HG02884 (cell line): ENCODE data around the gene TGM2.

Experiments used
- ATAC-seq: cut with Tn5 transposase; IDR thresholded peaks from one replicate; pipeline ENCODE4 v1.9.1; 2021; ENCODE audit warnings: mild to moderate bottlenecking, moderate library complexity; ENCODE audit not compliant: unreplicated experiment

The TGM2 gene

DNA sequence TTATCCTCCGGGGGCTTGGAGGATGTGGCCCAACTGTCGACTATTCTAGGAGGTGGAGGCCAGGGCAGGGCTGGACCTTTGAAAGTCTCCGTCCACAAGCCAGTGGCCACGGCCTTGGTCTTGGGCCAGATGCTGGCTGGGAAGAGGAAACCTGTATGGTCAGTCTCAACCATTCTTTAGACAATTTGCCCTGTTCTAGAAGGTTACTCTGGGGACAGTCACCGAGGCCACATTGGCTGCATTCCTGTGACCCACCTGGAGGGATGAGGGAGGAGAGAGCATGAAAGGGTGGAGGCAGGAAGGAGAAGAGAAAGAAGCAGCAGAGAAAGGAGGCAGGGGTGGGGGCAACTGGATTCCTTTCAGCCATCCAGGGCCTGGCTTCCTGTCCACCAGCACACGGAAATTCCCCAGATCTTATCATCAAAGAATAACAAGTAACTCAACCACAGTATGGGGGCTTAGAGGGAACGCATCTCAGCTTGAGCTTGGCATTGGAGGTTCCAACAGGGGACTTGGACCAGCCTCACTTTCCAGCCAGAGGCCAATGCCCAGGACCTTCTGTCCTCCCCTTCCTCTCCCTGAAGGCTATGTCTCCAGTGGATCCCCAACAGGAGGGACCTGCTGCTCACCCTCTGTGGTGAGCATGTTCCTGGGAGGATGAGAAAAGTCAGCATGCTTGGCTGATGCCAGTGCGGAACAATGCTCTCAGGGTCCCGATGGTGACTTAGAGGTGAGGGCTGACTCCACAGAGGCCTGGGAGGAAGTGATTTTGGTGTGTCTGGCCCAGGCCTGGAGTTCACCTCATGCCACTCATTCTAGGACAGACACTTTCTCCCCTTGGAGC is 30.4 kb downstream of the TGM2 start:
- ATAC-seq = no peak

DNA sequence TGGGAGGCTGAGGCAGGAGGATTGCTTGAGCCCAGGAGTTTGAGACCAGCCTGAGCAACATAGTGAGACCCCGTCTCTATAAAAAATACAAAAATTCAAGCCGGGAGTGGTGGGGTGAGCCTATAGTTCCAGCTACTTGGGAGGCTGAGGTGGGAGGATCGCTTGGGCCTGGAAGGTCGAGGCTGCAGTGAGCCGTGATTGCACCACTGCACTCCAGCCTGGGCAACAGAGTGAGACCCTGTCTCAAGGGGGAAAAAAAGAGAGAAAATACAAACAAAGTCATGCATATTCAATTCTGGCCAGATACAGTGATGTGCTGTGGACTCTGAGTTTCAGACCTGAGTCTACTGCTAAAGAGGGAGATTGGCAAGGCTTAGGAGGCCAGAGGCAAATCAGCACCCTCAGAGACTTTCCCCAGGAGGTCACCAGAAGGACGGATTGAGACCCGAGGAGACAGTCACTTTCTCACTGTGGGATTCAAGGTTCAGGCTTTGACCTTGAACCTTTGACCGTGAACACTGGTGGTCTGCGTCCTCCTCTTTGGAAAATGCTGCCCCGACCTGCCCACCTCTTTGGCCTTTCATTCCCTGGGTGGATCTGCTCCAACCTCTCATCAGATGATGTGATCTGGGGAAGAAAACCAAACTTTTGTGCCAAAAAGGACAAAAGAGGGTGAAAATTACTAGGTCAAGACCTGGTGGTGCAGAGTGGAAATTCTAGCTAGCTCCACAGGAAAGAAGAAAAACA is 31.2 kb downstream of the TGM2 start:
- ATAC-seq = no peak

DNA sequence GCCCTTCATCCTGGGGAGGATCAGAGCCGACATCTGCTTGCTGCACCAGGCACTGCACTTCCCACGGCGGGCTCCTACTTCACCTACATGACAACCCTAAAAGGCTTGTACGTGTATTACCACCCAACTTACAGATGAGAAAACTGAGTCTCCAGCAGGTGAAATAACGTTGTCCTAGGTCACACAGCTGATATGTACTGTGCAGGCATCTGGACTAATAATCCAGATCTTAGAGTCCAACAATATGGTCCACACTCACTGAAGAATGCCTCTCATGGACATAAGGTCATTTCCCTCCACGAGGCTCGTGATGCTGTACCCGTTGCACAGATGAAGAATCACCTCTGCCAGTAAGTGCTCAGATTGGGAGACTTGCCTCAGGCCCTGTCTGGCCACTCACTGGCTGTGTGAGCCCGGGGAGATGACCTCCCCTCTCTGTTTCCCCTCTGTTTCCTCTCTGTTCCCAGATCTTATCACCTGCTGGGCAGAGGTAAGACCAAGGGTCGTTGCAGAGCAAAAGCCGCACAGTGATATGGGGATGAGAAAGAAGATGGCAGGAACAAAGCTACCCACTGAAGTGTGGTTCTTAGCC is 32.1 kb downstream of the TGM2 start:
- no peak for ATAC-seq

DNA sequence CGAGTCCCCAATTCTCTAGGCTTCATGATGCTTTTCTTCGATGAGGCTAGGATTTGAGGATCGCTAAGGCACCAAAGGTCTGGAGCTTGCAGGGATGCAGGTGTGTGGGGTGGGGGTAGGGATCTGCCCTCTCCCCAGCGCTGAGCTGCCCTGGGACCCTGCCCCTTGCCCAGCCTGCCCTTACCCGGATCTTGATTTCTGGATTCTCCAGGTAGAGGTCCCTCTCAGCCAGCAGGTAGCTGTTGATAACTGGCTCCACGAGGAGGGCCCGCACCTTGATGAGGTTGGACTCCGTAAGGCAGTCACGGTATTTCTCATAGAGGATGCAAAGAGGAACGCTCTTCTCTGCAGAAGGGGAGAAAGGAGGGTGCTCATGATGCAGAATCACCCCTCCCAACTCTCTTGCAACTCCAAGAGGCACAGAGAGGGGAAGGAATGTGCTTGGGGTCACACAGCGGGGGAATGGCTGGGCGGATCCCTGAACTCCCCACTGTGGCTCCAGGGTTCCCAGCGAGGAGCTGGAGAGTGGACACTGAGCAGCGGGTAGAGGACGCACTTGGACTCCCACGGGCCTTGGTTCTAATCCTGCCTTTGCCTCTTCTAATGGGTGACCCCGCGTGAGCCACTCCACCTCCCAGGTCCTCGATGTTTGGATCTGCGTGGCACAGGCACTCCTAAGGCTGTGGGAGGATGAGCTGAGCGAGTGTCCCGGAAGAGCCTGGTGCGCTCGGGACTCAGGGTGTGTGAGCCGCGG is 32.7 kb downstream of the TGM2 start:
- ATAC-seq = no peak

DNA sequence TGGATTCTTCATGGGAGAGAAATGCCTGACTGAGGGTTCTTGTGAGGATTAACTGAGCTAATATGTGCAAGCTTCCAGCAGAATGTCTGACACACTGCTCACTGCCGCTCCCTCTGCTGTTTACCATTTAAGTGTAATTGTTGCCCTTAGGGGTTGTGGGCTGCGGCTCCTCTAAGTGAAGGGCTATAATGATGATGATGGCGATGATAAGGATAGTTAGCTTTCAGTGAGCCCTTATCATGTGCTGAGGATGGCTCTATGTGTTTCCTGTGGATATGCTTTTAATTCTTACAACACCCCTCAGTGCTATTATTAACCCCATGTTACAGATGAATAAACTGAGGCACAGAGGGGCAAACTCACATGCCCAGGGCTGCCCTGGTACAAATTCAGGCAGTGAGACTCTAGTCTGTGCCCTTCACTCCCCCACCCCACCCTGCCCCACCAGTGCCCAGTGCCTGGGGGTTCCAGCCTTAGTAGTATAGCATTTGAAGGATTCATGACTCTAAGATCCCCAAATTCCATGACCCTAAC is 33.4 kb downstream of the TGM2 start:
- no peak for ATAC-seq

DNA sequence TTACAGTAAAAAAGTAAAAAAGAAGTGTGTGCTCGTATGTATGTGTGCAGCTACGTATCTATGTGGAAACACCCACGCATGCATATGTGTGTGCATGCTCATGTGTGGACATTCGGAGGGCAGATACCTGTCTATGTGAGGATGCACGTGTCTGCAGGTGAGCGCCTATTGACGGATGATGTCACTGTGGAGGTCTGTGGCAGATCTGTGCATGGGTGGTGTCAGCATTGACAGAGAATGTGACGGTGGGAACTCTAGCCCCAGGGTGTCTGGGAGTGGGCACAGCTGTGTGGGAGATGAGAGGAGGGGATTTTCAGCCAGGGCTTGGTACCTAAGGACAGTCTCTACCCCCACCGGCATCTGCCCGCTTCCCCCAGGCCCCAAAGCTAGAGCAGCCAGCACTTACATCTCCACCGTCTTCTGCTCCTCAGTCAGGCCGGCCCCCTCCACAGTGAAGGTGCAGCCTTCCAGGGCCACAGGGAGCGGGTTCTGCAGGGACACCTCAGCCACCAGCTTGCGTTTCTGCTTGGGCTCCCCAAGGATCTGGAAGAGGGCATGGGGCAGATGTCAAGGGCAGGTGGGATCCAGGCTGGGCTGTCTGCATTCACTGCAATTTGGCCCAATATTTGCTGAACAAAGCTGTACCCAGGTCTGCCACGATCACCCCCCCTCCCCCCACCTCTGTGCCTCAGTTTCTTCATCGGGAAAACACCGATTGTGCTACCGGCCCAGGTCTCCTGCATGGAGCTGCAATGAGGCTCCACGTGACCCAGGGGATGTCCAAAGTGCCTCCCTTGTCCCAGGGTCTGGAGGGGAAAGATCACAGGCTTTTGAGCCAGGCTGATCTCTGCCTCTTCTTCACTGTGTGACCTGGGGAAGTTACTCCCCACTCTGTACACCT is 34.1 kb downstream of the TGM2 start:
- no peak for ATAC-seq

DNA sequence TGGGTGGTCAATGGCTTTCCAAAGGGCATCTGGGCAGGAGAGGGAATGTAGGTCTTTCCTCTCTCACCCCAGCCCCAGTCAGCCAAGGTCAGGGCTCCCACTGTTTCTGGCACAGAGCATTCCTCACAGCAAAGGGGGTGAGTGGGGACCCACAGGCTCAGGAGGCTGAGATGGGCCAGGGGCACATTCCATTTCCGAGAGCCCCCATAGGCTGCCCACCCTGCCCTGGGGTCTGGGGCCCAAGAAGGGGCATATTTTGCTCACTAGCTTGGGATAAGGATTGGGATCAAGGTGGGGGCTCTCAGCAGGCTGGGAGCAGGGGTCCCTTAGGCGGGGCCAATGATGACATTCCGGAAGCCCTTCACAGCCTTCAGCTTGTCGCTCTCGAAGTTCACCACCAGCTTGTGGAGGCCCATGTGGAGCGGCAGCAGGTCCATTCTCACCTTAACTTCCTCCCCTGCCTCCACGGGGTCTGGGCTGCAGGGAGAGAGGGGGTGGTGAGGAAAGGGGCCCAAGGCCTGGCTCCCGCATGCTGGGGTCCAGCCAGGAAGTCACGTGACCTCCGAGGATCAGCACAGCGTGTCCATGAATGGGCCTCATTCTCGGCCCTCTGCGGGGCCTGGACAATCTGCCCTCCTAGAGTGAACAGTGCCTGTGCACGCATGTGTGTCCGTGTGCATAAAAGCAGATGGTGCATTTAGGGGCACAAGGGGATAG is 35.0 kb downstream of the TGM2 start:
- no peak for ATAC-seq

DNA sequence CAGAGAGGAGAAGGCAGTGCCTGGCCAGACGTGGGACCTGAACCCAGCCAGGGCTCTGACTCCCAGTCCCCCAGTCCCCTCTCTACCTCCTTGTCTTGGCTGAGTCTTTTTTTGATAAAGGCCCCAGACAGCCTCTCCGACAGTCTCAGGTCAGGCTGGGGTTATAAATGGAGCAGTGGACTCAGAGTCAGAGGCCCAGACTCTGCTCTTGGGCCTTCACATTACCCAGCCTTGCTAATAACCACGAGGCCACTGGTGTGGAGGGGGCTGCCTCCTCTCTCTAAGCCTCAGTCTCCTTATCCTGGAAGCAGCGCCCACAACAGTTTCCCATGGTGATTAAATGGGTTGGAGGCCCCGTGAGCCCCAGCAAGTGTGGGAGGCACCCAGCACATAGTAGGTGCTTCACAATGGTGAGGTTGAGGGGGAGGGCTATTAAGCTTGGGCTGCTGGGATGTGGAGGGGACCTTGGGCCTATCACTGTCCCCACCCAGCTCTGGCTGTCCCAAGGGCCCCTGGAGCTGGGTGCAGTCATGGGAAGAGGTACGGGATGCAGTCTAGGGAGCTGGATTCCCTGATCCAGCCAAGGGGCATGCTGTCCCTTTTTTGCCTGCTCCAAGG is 35.7 kb downstream of the TGM2 start:
- ATAC-seq = no peak

DNA sequence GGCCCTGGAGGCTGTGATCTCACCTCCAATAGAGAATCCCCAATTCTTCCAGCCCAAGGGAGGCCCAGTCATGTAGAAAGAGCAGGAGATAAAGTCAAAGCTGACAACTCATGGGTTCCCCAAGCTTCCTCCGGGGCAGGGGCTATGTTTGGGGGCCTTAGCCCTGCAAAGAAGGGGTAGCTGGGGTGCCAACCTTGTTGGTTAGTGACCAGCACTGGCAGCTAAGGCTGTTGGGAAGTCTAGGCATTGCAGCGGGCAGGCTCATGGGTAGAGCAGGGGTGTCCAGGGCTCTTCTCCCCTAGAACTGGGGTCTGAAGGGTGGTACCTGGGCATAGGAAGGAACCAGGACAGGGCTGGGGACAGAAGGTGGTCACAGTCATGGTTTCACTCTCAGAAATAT is 36.4 kb downstream of the TGM2 start:
- no peak for ATAC-seq

DNA sequence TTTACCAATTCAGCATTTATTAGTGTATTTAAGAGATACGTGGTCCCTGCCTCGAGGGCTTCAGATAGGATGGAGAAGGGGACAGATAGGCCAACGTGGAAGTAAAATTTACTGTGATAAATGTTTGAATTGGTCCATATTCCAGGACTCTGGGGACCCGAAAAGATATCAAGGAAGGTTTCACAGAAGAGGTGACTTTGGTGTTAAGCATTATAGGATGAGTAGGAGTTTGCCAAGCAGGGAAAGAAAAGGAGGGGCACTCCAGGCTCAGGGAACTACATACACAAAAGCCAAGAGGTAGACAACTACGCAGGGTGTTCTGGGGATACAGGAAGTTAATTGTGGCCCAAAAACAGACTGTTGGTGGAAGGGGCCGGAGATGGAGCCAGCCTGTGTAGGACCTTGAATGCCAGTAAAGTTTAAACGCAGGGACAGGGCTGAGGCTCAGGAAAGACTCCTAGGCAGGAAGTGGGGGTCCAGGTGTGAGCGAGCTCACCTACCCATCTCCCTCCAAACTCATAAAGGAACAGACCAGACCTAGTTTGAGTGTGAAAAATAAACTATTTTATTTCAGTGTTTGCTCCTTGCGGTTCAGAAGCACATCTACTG is 37.0 kb downstream of the TGM2 start:
- ATAC-seq = no peak

DNA sequence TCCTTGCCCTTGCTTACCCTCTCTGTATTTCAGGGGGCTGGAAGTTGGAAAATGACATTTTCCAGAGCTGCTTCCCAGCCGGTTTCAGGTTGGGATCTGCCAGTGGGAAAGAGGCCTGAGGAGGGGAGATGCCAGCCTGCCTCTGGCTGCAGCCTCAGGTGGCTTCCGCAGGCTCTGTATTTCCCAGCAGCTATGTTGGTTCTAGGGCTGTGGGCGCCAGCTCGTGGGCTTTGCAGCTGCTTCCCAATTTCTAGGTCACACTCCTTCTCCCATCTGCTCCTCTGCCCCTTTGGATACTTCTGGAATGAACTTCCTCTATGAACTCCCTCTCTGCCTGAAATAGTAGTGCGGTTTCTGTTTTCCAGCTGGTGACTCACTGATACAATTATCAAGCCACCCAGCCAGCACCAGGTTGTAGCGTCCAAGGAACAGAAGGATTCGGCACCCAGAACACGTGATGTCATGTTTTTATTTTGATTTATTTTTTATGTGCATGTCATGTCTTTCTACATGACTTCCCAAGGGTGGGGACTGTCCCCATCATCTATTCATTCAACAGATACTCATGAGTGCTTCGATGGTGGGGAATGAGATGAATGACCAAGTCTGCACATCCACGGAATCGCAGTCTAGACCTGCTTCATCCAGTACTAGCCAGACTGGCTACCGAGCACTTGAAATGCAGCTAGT is 38.0 kb downstream of the TGM2 start:
- ATAC-seq = no peak

DNA sequence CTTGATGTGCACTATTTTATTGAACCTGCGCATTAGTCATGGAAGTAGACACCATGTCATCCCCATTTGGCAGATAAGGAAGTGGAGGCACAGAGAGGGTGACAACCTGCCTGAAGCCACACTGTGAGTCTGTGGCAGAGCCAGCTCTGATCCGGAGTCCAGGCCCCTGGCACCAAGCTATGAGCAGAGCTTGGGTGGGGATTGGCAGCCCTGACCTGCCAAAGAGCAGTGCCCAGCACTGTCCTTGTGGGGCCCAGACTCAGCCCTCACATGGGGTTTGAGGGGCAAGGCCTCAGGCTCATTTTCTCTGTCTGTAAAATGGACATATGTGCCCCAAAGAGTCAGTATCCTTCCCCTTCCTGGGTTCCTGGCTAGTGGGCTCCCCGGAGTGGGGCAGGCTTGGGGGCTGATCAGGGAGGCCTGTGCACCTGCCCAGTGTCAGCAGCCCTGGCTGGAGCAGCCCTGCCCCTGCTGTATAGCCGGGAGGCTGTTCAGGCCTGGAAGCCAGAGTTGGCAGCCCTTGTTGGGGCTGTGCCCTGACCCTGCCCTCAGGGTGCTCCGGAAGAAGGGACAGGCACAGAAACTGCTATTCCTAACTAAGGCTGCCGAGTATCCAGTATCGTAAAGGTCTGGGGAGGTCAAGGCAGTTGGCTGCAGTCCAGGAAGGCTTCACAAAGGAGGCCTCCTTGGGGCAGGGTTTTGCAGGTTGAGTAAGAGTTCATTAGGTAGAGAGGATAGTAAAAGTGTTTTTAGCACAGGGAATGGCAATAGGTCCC is 38.7 kb downstream of the TGM2 start:
- ATAC-seq = no peak

DNA sequence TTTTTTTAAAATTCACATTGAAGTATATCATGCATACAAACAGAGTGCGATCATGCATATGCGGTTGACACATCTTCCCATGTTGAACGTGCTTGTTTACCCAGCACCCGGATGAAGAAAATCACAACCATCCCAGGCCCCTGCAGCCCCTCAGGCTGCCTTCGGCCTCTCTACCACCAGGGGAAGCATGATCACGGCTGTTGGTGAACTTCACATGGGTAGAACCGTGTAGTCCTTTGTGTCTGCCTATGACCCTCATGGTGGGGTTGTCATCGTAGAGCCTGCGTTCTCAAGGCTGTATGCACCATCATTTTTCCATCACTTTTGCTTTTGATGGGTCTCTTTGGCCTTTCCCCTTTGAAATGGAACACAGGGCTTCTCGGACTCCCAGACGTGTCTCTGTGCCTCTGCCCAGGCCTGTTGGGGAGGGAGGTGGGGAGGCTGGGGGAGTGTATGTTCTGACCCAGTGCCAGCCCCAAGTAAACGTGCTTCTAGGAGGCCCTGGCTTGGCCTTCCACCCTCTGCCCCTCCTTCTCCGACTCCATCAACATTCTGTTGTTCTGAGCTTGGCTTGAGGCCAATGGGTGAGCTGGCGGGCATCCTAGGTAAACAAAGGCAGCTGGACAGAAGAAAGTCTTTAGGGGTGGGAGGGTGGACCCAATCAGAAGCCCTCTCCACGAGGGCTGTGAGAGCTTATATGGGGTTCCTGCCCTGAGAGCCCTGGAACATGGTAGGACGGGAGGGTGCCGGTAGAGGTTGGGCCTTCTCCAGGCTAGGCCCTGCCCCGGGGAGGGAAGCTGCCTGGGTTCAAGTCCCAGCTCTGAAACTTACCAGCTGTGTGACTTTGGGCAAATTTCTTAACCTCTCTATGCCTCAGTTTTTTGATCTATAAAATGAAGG is 39.7 kb downstream of the TGM2 start:
- no peak for ATAC-seq

DNA sequence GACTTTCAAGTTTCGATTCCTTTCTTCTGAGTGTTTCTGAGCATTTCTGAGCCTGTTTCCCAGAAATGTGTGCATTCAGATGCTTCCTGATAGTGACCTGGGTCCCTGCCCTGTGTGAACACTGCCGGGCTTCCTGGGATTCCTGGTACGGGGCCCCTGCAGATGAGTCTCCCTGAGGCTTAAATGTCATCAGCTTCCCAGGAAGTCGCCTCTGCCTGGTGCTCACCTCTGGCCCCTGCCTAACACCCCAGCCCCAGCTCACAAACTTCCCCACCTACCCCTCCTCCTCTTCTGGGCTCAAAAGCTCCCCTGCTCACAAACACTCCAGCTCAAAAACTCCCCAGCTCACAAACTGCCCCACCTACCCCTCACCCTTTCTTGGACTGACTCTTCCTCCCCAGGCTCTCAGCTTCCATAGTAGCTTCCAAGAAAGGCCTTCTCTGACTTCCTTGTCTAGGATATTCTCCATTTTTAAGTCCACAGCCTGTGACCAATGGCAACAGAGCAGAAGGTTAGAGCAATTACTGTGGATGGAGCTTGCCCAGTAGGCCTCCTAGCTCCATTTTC is 42.0 kb downstream of the TGM2 start:
- no peak for ATAC-seq

DNA sequence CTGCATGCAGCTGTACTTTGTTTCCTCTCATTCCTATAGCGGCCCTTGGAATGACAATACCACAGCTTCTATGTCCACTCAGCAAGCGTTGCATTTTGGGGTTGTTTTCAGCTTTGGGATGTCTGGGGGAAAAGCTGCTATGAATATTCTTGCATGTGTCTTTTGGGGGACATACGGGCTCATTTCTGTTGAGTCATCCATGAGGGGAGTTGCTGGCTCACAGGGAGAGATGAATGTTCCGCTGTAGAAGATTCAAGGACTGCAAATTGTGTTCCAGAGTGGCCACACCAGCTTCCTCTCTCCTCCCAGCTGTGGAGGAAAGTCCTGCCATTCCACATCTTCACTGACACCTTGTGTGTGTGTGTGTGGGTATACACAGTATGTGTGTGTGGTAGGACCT is 43.3 kb downstream of the TGM2 start:
- ATAC-seq = no peak

DNA sequence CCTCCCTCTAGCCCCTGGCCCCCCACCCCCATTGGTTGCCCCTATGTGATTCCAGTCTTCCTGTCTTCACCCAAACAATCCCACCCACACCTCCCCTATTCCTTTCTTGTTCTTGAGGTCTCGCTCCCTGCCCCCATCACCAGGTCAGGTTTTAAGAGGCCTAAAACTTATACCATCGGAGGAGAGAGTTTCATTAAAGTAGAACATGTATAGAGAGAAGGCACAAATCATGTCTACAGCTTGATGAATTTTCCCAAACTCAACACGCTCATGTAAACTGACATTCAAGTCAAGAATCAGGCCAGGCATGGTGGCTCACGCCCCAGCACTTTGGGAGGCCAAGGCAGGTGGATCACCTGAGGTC is 44.5 kb downstream of the TGM2 start:
- no peak for ATAC-seq
